Tibial artery (tissue), 4 donors: ENCODE measurements around the gene HNRNPH1.
"Not testable (repeated sequence)": the region's sequence is repeated elsewhere in the genome, so short reads cannot be mapped to it uniquely, and the experiment has no call there.

Experiments
- DNase-seq, 2 donors: peaks; one replicate each; pipeline ENCODE4 v3.0.0-alpha.2; 2019
- H3K27ac ChIP-seq, 2 donors: fragments of 200-600 bp; sonication (generic) in 1 of 2; 1 replicate in 1 of 2; 2 replicates in 1 of 2; pipeline ENCODE4 v1.5.1; 2018 to 2019; ENCODE audit warnings: mild to moderate bottlenecking in 1 of 2
- H3K27me3 ChIP-seq, 2 donors: fragments of 200-600 bp; sonication (generic) in 1 of 2; one replicate each; pipeline versions ENCODE4 v1.5.1 to v1.6.0; 2016 to 2019
- H3K36me3 ChIP-seq, 3 donors: fragments of 200-600 bp; sonication (generic) in 2 of 3; one replicate each; pipeline ENCODE4 v1.5.1; 2016 to 2019; ENCODE audit warnings: mild to moderate bottlenecking in 2 of 3
- H3K4me1 ChIP-seq, 4 donors: fragments of 200-600 bp; sonication (generic) in 2 of 4; 1 replicate in 3 of 4; 2 replicates in 1 of 4; pipeline ENCODE4 v1.5.1; 2016 to 2019
- H3K4me3 ChIP-seq, 2 donors: fragments of 200-600 bp; sonication (generic) in 1 of 2; 1 replicate in 1 of 2; 2 replicates in 1 of 2; pipeline ENCODE4 v1.5.1; 2018 to 2019; ENCODE audit warnings: mild to moderate bottlenecking in 2 of 2
- H3K9me3 ChIP-seq, 3 donors: fragments of 200-600 bp; sonication (generic) in 1 of 3; one replicate each; pipeline ENCODE4 v1.5.1; 2016 to 2019
- CTCF ChIP-seq, 2 experiments: fragments of 200-600 bp in 1 of 2; fragments of 450-650 bp in 1 of 2; IDR thresholded peaks; one replicate each; pipeline ENCODE4 v1.5.1; 2017 to 2019; ENCODE audit warnings: antibody characterized with exemption in 2 of 2, mild to moderate bottlenecking in 1 of 2, moderate library complexity in 1 of 2
- intact Hi-C: fragments of 100-400 bp; cut with DNase I; formaldehyde crosslinking; loops from one replicate; pipeline ENCODE4 v1.15.0; 2023; ENCODE audit warnings: low total_unique reads

HNRNPH1 gene

GRCh38 chr5:179648410-179648809 lies 24.9 kb upstream of the HNRNPH1 start:
- Histone ChIP-seq H3K9me3 (no peaks in the 10 kb centered on the region), H3K36me3 (no peaks in the 10 kb centered on the region), H3K4me1 (no peaks in the 10 kb centered on the region), H3K27me3 (no peaks in the 10 kb centered on the region), H3K4me3 (no peak overlapping the region), H3K27ac (no peak overlapping the region)
- intact Hi-C loops = no loop called here
- no peak for TF ChIP-seq CTCF (IDR thresholded peaks at IDR 0.05)
- no peak for DNase-seq

GRCh38 chr5:179644766-179645165 lies 21.3 kb upstream of the HNRNPH1 start:
- intact Hi-C loops = not testable (repeated sequence)

DNA sequence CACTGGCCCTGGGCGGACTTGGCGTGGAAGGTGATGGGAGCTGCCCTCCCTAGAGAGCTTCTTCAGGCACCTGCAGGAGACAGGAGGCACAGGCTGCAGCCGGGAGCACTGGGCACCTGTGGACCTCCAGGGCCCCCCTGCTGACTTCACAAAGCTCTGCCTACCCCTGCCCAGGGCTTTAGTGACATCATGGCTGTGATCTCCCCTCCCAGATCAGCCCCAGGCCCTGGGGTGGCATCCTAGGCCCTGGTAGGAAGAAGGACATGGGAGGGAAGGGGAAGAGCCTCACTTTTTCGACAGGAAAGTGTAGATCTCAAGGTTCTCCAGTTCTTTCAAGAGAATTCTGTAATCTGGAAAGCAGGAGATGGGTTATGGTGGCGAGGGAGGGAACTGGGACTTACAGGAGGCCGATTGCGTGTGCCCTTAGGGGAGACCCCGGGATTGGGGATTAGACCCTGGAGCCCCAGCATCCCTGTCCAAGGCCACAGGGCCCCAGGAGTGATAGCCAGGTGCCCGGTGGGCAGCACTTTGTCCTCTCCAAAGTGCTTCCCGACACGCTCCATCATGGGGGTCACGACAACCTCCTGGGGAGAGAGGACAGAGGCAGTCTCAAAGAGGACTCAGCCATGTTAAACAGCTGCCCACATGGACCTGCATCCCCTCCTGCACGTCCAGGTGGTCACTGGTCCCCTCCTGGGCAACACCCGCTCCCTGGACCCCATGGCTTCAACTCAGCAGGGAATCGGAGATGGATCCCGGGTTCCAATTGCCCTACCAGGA lies 19.9 kb upstream of the HNRNPH1 start:
- H3K4me3 ChIP-seq, intact Hi-C loops, DNase-seq, H3K4me1 ChIP-seq, H3K9me3 ChIP-seq, H3K27me3 ChIP-seq, H3K36me3 ChIP-seq, H3K27ac ChIP-seq: not testable (repeated sequence)

More at GRCh38 chr5:179644766-179645165, 21.3 kb upstream of the HNRNPH1 start:
- H3K36me3 ChIP-seq, H3K27me3 ChIP-seq, H3K4me1 ChIP-seq, DNase-seq, H3K9me3 ChIP-seq, H3K4me3 ChIP-seq, H3K27ac ChIP-seq: not testable (repeated sequence)

DNA sequence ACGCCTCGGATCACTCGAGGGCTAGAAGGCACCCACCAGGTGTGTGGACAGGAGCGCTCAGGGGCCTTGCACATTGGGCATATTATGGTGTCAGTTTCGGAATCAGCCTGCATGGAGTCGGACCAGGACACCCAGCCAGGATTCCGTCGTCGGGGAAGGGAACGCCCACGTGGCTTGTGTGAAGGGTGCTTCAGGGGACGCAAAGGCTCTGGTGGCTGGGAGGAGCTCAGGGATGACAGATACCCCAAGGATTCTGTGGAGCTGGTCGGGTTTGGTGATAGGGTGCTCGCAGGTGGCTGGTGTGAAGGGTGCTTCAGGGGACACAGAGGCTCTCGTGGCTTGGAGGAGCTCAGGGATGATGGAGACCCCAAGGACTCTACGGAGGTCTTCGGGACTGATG lies 19.2 kb upstream of the HNRNPH1 start:
- H3K27me3 ChIP-seq, H3K4me1 ChIP-seq, H3K9me3 ChIP-seq, intact Hi-C loops, DNase-seq, H3K27ac ChIP-seq, H3K4me3 ChIP-seq, H3K36me3 ChIP-seq: not testable (repeated sequence)

GRCh38 chr5:179641745-179642144 lies 18.3 kb upstream of the HNRNPH1 start:
- H3K9me3 ChIP-seq, DNase-seq, H3K27ac ChIP-seq, intact Hi-C loops, H3K4me1 ChIP-seq, H3K4me3 ChIP-seq, H3K36me3 ChIP-seq, H3K27me3 ChIP-seq: not testable (repeated sequence)

- H3K27ac ChIP-seq, H3K27me3 ChIP-seq, H3K4me1 ChIP-seq, H3K36me3 ChIP-seq, H3K9me3 ChIP-seq, intact Hi-C loops, H3K4me3 ChIP-seq: not testable (repeated sequence)
- peak in 1 of 2 donors; percentile 44 for DNase-seq
Observed at GRCh38 chr5:179639296-179639695, 15.8 kb upstream of the HNRNPH1 start.

DNA sequence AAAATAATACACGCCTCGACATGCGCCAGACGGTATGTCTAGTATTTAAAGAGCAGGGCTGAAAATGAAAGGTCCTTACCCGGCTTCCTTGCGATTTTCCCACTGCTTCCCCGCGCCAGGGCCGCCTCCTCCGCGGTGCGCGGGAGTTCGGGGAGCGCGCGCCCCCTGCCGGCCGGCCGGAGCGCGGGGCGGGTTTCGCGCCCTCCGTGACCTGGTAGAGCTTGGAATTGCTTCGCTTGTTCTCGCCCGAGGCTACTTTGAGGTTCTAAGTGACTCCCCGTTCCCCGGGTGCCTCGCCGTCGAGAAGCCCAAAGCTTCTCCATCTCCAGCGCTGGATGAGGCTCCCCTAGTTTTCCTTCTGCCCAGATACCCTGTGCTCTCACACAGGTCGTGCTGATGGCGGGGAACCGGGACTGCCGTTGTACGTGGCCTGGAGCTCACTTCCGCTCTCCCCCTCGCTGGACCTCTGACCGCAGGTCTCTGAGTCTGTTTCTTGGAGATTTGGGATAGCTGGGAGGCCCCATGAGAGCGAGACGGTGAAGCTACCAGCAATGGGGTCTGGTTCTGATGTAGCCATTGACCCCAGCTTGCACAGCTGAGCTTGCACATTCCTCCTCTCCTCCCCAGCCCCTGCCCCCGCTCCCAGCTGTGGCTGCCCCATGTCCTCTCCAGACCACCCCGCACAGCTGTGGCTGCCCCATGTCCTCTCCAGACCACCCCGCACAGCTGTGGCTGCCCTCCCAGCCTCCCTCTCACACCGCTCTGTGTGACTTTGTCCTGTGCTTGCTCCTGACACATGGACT lies 11.1 kb upstream of the HNRNPH1 start:
- H3K36me3 ChIP-seq, H3K9me3 ChIP-seq, H3K27me3 ChIP-seq, H3K27ac ChIP-seq, H3K4me1 ChIP-seq, intact Hi-C loops: not testable (repeated sequence)
- peak in 1 of 2 donors; percentile 28 for DNase-seq
- H3K4me3 ChIP-seq = peak overlapping the region in 1 of 2 donors; percentile 39

- Histone ChIP-seq H3K27ac (peak overlapping the region in 1 of 2 donors; percentile 45), H3K4me3 (peak overlapping the region; percentile 38 to 42)
- H3K36me3 ChIP-seq, H3K27me3 ChIP-seq, H3K4me1 ChIP-seq, H3K9me3 ChIP-seq, intact Hi-C loops: not testable (repeated sequence)
- DNase-seq = peak; percentile 11 to 49
Observed at GRCh38 chr5:179633501-179634369, 10.3 kb upstream of the HNRNPH1 start.
